Measurements from ENCODE around the gene KRT37. TPM values are rescaled to one million over a fixed set of nuclear protein-coding genes. Genes with fewer than 3 reads are reported as not detected.

KRT37 gene
- total RNA-seq, 6 donors from 2014 or later = not detected

GRCh38 chr17:41421617-41422016 is 2.8 kb downstream of the KRT37 start:
- no peaks in the 10 kb centered on the region for H3K9me3 ChIP-seq
- peaks cover 0 to 6% (median 0%) of the 10 kb centered on the region in 4 donors for H3K4me1 ChIP-seq
- H3K4me3 ChIP-seq = no peak overlapping the region
- H3K36me3 ChIP-seq = no peaks in the 10 kb centered on the region
- no peak for TF ChIP-seq POLR2A (IDR thresholded peaks at IDR 0.05)
- TF ChIP-seq CTCF (IDR thresholded peaks at IDR 0.05) = no peak
- no peak for TF ChIP-seq POLR2AphosphoS5 (IDR thresholded peaks at IDR 0.05)
- no peak for TF ChIP-seq EP300 (IDR thresholded peaks at IDR 0.05)
- no peak for ATAC-seq (ENCODE audit: low FRiP score in 2 of 2)
- no peak for DNase-seq
- H3K27me3 ChIP-seq = no peaks in the 10 kb centered on the region
- 66 to 76% methylated on average over 4 of the region's 4 CpGs for WGBS, 2 donors
- no peak overlapping the region for H3K27ac ChIP-seq

- H3K9me3 ChIP-seq = no peaks in the 10 kb centered on the region
- no peaks in the 10 kb centered on the region for H3K27me3 ChIP-seq
- TF ChIP-seq EP300 (IDR thresholded peaks at IDR 0.05) (no peak), POLR2A (IDR thresholded peaks at IDR 0.05) (no peak), CTCF (IDR thresholded peaks at IDR 0.05) (no peak), POLR2AphosphoS5 (IDR thresholded peaks at IDR 0.05) (no peak)
- H3K4me3 ChIP-seq = no peak overlapping the region
- ATAC-seq (ENCODE audit: low FRiP score in 2 of 2) (no peak), DNase-seq (no peak)
- H3K36me3 ChIP-seq = no peaks in the 10 kb centered on the region
- H3K27ac ChIP-seq = no peak overlapping the region
- 69 to 75% methylated on average over 9 of the region's 9 CpGs for WGBS, 2 donors
- H3K4me1 ChIP-seq = peaks cover 0 to 9% (median 0%) of the 10 kb centered on the region in 4 donors
Measured at GRCh38 chr17:41421116-41421515, 3.3 kb downstream of the KRT37 start.

GRCh38 chr17:41420134-41420533 is 4.3 kb downstream of the KRT37 start:
- H3K4me3 ChIP-seq = no peak overlapping the region
- no peak for ATAC-seq (ENCODE audit: low FRiP score in 2 of 2)
- 66 to 73% methylated on average over 4 of the region's 4 CpGs for WGBS, 2 donors
- peaks cover 0 to 9% (median 0%) of the 10 kb centered on the region in 4 donors for H3K4me1 ChIP-seq
- H3K36me3 ChIP-seq = no peaks in the 10 kb centered on the region
- TF ChIP-seq CTCF (IDR thresholded peaks at IDR 0.05) (no peak), EP300 (IDR thresholded peaks at IDR 0.05) (no peak), POLR2AphosphoS5 (IDR thresholded peaks at IDR 0.05) (no peak), POLR2A (IDR thresholded peaks at IDR 0.05) (no peak)
- no peak for DNase-seq
- no peaks in the 10 kb centered on the region for H3K9me3 ChIP-seq
- no peak overlapping the region for H3K27ac ChIP-seq
- no peaks in the 10 kb centered on the region for H3K27me3 ChIP-seq

GRCh38 chr17:41419716-41420115 is 4.7 kb downstream of the KRT37 start:
- ATAC-seq (ENCODE audit: low FRiP score in 2 of 2) = no peak
- H3K4me1 ChIP-seq = peaks cover 0 to 9% (median 0%) of the 10 kb centered on the region in 4 donors
- no peak for TF ChIP-seq EP300 (IDR thresholded peaks at IDR 0.05)
- no peak for TF ChIP-seq POLR2AphosphoS5 (IDR thresholded peaks at IDR 0.05)
- TF ChIP-seq POLR2A (IDR thresholded peaks at IDR 0.05) = no peak
- no peak for TF ChIP-seq CTCF (IDR thresholded peaks at IDR 0.05)
- WGBS, 2 donors = 88 to 94% methylated on average over 2 to 4 of the region's 4 CpGs
- DNase-seq = no peak
- no peaks in the 10 kb centered on the region for H3K9me3 ChIP-seq
- H3K4me3 ChIP-seq = no peak overlapping the region
- no peaks in the 10 kb centered on the region for H3K27me3 ChIP-seq
- H3K27ac ChIP-seq = no peak overlapping the region
- no peaks in the 10 kb centered on the region for H3K36me3 ChIP-seq

GRCh38 chr17:41418116-41418860 is 6.1 kb downstream of the KRT37 start:
- Histone ChIP-seq H3K27ac (no peak overlapping the region), H3K9me3 (no peaks in the 10 kb centered on the region), H3K4me1 (peaks cover 0 to 9% (median 2%) of the 10 kb centered on the region in 4 donors), H3K27me3 (no peaks in the 10 kb centered on the region), H3K4me3 (no peak overlapping the region), H3K36me3 (no peaks in the 10 kb centered on the region)
- WGBS, 2 donors = 88 to 93% methylated on average over 7 of the region's 7 CpGs
- DNase-seq (no peak), ATAC-seq (ENCODE audit: low FRiP score in 2 of 2) (no peak)
- TF ChIP-seq POLR2AphosphoS5 (IDR thresholded peaks at IDR 0.05) (no peak), POLR2A (IDR thresholded peaks at IDR 0.05) (no peak), CTCF (IDR thresholded peaks at IDR 0.05) (no peak), EP300 (IDR thresholded peaks at IDR 0.05) (no peak)

Measured in upper lobe of left lung (tissue), 6 donors.